Measurements from ENCODE around the gene KCNJ16. TPM values are rescaled to one million over a fixed set of nuclear protein-coding genes. Genes with fewer than 3 reads are reported as not detected.

Gene KCNJ16
- total RNA-seq, 1 experiment from 2014 or later: not detected

- ATAC-seq (no peak), DNase-seq (ENCODE audit: low read depth, low spot score) (no peak)
- CTCF ChIA-PET: no interaction called here
- Histone ChIP-seq H3K27me3 (ENCODE audit: control insufficient read depth, insufficient read depth, low read length) (0 out of 2 replicates have a peak, but pooled peaks cover 3% of the 10 kb centered on the region), H3K4me1 (ENCODE audit: control insufficient read depth, insufficient read depth, low read length) (no peaks in the 10 kb centered on the region), H3K36me3 (ENCODE audit: control insufficient read depth, insufficient read depth, low read length) (no peaks in the 10 kb centered on the region), H3K4me3 (ENCODE audit: low read depth in 2 of 2, low read length in 2 of 2) (no peak overlapping the region), H3K27ac (ENCODE audit: low read length) (no peak overlapping the region), H3K9me3 (ENCODE audit: control insufficient read depth, insufficient read depth, low read depth, low read length) (no peaks in the 10 kb centered on the region)
- intact Hi-C loops (cut with micrococcal nuclease; ENCODE audit: unreplicated experiment): no loop called here
- no peak for TF ChIP-seq CTCF (IDR thresholded peaks at IDR 0.05)
- no peak for TF ChIP-seq POLR2AphosphoS5 (IDR thresholded peaks at IDR 0.05; ENCODE audit: low read depth, low read length)
- no peak for TF ChIP-seq TCF7L2 (IDR thresholded peaks at IDR 0.05; ENCODE audit: low read depth, low read length)
- TF ChIP-seq SIN3A (IDR thresholded peaks at IDR 0.05; ENCODE audit: borderline replicate concordance, insufficient read depth, low read depth, low read length): no peak
- no peak for TF ChIP-seq REST (IDR thresholded peaks at IDR 0.05; ENCODE audit: insufficient read depth in 1 of 2, low read depth in 2 of 2, low read length in 1 of 2)
- POLR2A ChIA-PET: interaction anchor here (0.5 kb wide), 1 partner anchor 13 kb away, joined by 3 read pairs; no protein-coding TSS in a partner anchor
- BruUV-seq (replicated peaks): no TSS peak
- in situ Hi-C loops (cut with HindIII; ENCODE audit: low pct_unique_long_range_greater_than_20kb, low sequenced_read_pairs): no loop called here
Measured at GRCh38 chr17:70071620-70072019, 3.4 kb upstream of the KCNJ16 start.

- H3K27ac ChIP-seq (ENCODE audit: low read length): no peak overlapping the region
- ATAC-seq: no peak
- no peak for DNase-seq (ENCODE audit: low read depth, low spot score)
- no peaks in the 10 kb centered on the region for H3K4me1 ChIP-seq (ENCODE audit: control insufficient read depth, insufficient read depth, low read length)
- no TSS peak for BruUV-seq (replicated peaks)
- POLR2A ChIA-PET: no interaction called here
- H3K27me3 ChIP-seq (ENCODE audit: control insufficient read depth, insufficient read depth, low read length): 0 out of 2 replicates have a peak, but pooled peaks cover 3% of the 10 kb centered on the region
- no peak for TF ChIP-seq SIN3A (IDR thresholded peaks at IDR 0.05; ENCODE audit: borderline replicate concordance, insufficient read depth, low read depth, low read length)
- TF ChIP-seq CTCF (IDR thresholded peaks at IDR 0.05): no peak
- TF ChIP-seq POLR2AphosphoS5 (IDR thresholded peaks at IDR 0.05; ENCODE audit: low read depth, low read length): no peak
- TF ChIP-seq REST (IDR thresholded peaks at IDR 0.05; ENCODE audit: insufficient read depth in 1 of 2, low read depth in 2 of 2, low read length in 1 of 2): no peak
- TF ChIP-seq TCF7L2 (IDR thresholded peaks at IDR 0.05; ENCODE audit: low read depth, low read length): no peak
- H3K4me3 ChIP-seq (ENCODE audit: low read depth in 2 of 2, low read length in 2 of 2): no peak overlapping the region
- in situ Hi-C loops (cut with HindIII; ENCODE audit: low pct_unique_long_range_greater_than_20kb, low sequenced_read_pairs): no loop called here
- H3K9me3 ChIP-seq (ENCODE audit: control insufficient read depth, insufficient read depth, low read depth, low read length): no peaks in the 10 kb centered on the region
- intact Hi-C loops (cut with micrococcal nuclease; ENCODE audit: unreplicated experiment): no loop called here
- no peaks in the 10 kb centered on the region for H3K36me3 ChIP-seq (ENCODE audit: control insufficient read depth, insufficient read depth, low read length)
- CTCF ChIA-PET: no interaction called here
Measured at GRCh38 chr17:70072546-70073309, 2.3 kb upstream of the KCNJ16 start.
